Stimulated activated CD8-positive, alpha-beta memory T cell treated with anti-CD3 and anti-CD28 coated beads, Interleukin-7, amount 100 ng/mL, for 24 hours (primary cell): ENCODE data around the gene DEFB119.
"Not testable (repeated sequence)": the region's sequence is repeated elsewhere in the genome, so short reads cannot be mapped to it uniquely, and the experiment has no call there.

Experiments used
- DNase-seq: peaks from one replicate; pipeline ENCODE4 v3.0.0-alpha.2; 2020; ENCODE audit warnings: low read depth

The DEFB119 gene, protein sequence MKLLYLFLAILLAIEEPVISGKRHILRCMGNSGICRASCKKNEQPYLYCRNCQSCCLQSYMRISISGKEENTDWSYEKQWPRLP

GRCh38 chr20:31390490-31390889 is at the start of gene DEFB119:
TSS of gene DEFB119 (minus strand) at chr20:31390590. CDS start at chr20:31390483, 107 bp downstream.
- DNase-seq, result no peak

- DNase-seq, result no peak
Observed at GRCh38 chr20:31430568-31431115, 40.3 kb upstream of the DEFB119 start.

GRCh38 chr20:31427576-31427975 is 37.2 kb upstream of the DEFB119 start:
- not testable (repeated sequence) for DNase-seq

DNA sequence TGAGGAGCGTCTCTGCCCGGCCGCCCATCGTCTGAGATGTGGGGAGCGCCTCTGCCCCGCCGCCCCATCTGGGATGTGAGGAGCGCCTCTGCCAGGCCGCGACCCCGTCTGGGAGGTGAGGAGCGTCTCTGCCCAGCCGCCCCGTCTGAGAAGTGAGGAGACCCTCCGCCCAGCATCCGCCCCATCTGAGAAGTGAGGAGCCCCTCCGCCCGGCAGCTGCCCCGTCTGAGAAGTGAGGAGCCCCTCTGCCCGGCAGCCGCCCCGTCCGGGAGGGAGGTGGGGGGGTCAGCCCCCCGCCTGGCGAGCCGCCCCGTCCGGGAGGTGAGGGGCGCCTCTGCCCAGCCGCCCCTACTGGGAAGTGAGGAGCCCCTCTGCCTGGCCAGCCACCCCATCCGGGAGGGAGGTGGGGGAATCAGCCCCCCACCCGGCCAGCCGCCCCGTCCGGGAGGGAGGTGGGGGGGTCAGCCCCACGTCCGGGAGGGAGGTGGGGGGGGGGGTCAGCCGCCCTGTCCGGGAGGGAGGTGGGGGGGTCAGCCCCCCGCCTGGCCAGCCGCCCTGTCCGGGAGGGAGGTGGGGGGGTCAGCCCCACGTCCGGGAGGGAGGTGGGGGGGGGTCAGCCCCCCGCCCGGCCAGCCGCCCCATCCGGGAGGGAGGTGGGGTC is 36.6 kb upstream of the DEFB119 start:
- not testable (repeated sequence) for DNase-seq

DNA sequence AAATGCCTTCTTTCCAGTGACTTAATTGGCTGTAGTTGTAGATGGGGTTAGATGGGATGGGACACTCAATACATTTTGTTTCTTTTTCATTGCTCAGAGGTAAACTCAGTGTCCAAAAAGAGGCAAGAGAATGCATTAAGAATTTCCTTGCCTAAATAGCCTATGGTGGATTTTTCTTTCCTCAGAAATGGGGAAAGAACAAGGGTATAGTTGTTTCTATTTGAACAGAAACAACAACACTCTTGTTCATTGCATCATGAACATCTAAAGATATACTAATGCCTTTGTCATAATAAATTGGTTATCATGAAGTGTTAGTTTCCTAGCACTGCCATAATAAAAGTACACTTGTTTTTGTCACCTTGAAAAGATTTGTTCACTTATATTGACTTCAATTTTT is 35.4 kb upstream of the DEFB119 start:
- no peak for DNase-seq

DNA sequence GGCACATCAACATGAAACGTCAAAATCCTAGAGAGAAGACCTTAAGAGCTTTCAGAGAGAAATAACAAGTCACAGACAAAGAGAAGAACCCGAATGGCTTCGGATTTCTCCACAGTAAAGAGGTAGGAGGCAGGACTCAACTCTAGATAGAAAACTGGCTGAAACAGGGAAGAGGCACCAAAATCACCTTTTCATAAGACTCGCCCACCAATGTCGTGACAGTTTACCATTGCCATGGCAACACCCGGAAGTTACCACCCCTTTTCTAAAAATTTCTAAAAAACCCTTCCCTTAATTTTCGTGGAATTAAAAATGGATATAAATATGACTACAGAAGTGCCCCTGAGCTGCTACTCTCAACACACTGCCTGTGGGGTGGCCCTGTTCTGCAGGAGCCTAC is 27.9 kb upstream of the DEFB119 start:
- no peak for DNase-seq

GRCh38 chr20:31415653-31416052 is 25.3 kb upstream of the DEFB119 start:
- DNase-seq, result no peak

- no peak for DNase-seq
Observed at GRCh38 chr20:31414381-31414780, 24.0 kb upstream of the DEFB119 start.

DNA sequence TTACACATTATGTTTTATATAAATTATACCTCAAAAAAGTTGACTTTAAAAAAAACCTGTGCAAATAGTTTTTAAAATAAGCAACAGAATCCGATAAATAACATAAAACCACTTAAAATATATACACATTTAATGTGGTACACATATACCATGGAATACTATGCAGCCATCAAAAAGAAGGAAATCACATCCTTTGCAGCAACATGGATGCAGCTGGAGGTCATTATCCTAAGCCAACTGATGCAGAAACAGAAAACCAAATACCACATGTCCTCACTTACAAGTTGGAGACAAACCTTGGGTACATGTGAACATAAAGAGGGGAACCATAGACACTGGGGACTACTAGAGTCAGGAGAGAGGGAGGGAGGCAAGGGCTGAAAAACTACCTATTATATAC is 19.6 kb upstream of the DEFB119 start:
- DNase-seq, result no peak

DNA sequence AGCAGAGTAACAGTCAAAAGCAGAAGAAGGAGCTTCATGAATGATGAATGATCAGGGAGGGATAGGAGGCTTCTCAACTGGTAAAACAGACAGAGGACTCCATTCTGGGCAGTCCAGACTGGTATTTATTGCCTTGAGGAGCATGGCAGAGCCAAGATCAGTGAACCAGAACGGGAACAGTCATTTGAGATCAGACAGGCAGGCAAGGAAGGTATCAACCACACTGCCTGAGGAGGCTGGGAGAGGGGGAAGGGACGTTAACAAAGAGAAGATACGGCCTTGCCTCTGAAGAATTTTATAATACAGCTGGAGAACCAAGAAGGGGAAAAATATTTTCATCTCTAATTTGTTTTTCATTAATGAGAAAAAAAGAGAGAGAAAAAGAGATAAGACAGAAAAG is 15.7 kb upstream of the DEFB119 start, which contains the start of gene DEFB121:
Gene DEFB121, minus strand, starts transcription at position 101 of the 400 bp plus-strand sequence. Its CDS starts 63 bp downstream, at position 38.
- DNase-seq, result no peak

DNA sequence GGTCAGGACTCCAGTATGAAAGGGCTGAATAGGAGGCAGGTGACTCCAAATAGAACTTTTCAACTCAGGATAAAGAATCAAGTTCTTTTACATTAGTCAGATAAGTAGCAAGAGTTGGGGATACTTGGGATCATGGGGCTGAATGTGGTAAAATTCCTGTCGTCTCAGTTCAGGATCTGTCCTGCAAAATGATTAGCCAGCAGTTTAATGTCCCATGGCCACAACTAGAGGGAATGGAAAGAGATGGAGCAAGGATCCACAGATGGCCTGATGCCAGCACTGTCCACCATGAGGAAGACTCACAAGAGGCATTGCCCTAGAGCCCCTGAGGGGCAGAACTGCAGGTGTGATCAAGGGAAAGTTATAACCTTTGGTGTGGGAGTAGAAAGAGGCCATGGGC is 13.5 kb upstream of the DEFB119 start:
- DNase-seq, result no peak

- no peak for DNase-seq
Observed at GRCh38 chr20:31394900-31395299, 4.5 kb upstream of the DEFB119 start.

DNA sequence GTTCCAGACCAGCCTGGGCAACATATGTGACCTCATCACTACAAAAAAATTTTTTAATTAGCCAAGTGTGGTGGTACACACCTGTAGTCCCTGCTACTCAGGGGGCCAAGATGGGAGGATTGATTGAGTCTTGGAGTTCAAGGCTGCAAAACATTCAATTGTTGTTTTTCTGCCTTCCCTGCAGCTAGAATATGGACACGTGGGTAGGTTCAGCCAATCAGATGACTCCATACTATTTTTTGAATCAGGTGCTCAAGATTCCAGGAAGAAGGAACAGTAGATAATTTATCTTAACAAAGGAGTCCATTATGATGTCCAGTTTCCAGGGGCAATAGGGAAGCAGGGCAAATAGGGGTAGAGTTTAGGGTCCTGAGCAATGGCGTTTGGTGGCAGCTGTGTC is 2.4 kb upstream of the DEFB119 start:
- no peak for DNase-seq

DNA sequence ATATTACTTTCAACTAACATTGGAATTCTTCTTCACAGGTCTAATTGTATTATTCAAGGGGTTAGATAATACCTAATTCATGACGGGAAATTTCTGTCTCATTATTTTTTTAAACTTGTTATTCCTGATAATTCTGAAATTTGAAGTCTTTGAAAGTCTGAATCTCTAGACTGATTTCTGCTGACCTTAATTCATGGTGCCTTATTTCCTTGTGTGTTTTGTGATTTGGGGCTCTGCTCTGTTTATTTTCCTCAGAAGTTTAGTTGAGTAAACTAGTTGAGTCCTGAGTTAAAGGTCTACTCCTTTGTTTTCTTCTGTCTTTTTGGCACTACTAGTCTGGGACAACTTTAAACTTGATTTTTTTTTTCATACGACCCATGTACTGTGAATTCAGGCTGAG is 16.0 kb downstream of the DEFB119 start:
- no peak for DNase-seq

DNA sequence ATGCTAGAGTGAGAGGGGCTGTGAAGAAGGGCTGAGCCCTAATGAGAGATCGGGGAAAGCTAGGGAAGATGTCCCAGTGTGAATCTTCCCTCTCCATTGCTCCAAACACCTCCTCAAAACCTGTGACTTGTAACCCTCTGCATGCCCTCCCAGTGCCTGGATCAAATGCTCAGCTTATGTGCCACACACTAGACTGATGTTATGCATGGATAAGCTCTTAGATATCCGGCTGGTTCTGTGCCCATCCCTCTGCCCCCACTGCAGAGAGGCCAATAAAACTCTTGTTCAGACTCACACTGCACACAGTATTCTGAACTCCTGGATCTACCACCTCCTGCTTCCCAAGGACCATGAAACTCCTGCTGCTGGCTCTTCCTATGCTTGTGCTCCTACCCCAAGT is 22.1 kb downstream of the DEFB119 start, which contains the start of gene DEFB118:
Gene DEFB118, plus strand, starts transcription at position 301 of the 400 bp plus-strand sequence. Its CDS starts 50 bp downstream, at position 351.
- no peak for DNase-seq

- DNase-seq, result not testable (repeated sequence)
Observed at GRCh38 chr20:31364272-31364671, 26.1 kb downstream of the DEFB119 start.

GRCh38 chr20:31363295-31363694 is 27.1 kb downstream of the DEFB119 start:
- no peak for DNase-seq

DNA sequence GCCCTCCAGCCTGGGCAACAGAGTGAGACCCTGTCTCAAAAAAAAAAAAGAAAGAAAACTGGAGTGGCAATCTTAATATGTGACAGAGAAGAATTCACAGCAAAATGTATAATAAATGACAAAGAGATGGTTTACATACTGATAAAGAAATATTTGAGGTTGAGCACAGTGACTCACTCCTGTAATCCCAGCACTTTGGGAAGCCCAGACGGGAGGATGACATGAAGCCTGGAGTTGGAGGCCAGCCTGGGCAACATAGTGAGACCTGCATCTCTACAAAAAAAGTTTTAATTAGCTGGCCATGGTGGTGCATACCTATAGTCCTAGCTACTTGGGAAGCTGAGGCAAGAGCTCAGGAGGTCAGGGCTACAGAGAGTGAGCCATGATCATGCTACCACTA is 34.4 kb downstream of the DEFB119 start:
- DNase-seq, result no peak

GRCh38 chr20:31341470-31341869 is 48.9 kb downstream of the DEFB119 start:
- no peak for DNase-seq

GRCh38 chr20:31330893-31331292 is 59.5 kb downstream of the DEFB119 start:
- DNase-seq, result no peak
